HG03060 (cell line): Measurements from ENCODE around the gene ABL1.
A peak's percentile ranks its signal among the peaks of the same experiment; 100 is the strongest.

Experiments used
- ATAC-seq: cut with Tn5 transposase; IDR thresholded peaks from one replicate; pipeline ENCODE4 v1.9.1; 2021; ENCODE audit warnings: low read depth, moderate number of reproducible peaks; ENCODE audit not compliant: unreplicated experiment

Gene ABL1

GRCh38 chr9:130869250-130869649 lies 34.2 kb downstream of the ABL1 start:
- ATAC-seq = no peak

- peak; percentile 36 for ATAC-seq
Observed at GRCh38 chr9:130870491-130871381, 35.7 kb downstream of the ABL1 start.

- ATAC-seq = no peak
Observed at GRCh38 chr9:130871395-130872062, 36.5 kb downstream of the ABL1 start.

- no peak for ATAC-seq
Observed at GRCh38 chr9:130872093-130872492, 37.0 kb downstream of the ABL1 start.

- ATAC-seq = no peak
Observed at GRCh38 chr9:130872508-130872907, 37.5 kb downstream of the ABL1 start.

- no peak for ATAC-seq
Observed at GRCh38 chr9:130872912-130873503, 38.0 kb downstream of the ABL1 start.

- no peak for ATAC-seq
Observed at GRCh38 chr9:130873966-130874365, 38.9 kb downstream of the ABL1 start.

- no peak for ATAC-seq
Observed at GRCh38 chr9:130874783-130875182, 39.7 kb downstream of the ABL1 start.

- no peak for ATAC-seq
Observed at GRCh38 chr9:130877300-130877699, 42.2 kb downstream of the ABL1 start.

- no peak for ATAC-seq
Observed at GRCh38 chr9:130878295-130878694, 43.2 kb downstream of the ABL1 start.

GRCh38 chr9:130879863-130880411 lies 44.9 kb downstream of the ABL1 start:
- ATAC-seq = no peak

- ATAC-seq = no peak
Observed at GRCh38 chr9:130880599-130881220, 45.7 kb downstream of the ABL1 start.

GRCh38 chr9:130881516-130881915 lies 46.5 kb downstream of the ABL1 start:
- no peak for ATAC-seq

- no peak for ATAC-seq
Observed at GRCh38 chr9:130882696-130883225, 47.7 kb downstream of the ABL1 start.

- ATAC-seq = no peak
Observed at GRCh38 chr9:130883479-130883878, 48.4 kb downstream of the ABL1 start.

GRCh38 chr9:130884111-130884531 lies 49.1 kb downstream of the ABL1 start:
- no peak for ATAC-seq

- no peak for ATAC-seq
Observed at GRCh38 chr9:130884542-130885483, 49.8 kb downstream of the ABL1 start.

- no peak for ATAC-seq
Observed at GRCh38 chr9:130885484-130886375, 50.7 kb downstream of the ABL1 start.
